HG02763 (cell line): ENCODE results near the gene OMG.
"Not testable (repeated sequence)": the region's sequence is repeated elsewhere in the genome, so short reads cannot be mapped to it uniquely, and the experiment has no call there.

Source experiments
- ATAC-seq: cut with Tn5 transposase; IDR thresholded peaks from one replicate; pipeline ENCODE4 v1.9.1; 2021; ENCODE audit warnings: mild to moderate bottlenecking, moderate library complexity; ENCODE audit not compliant: unreplicated experiment

OMG gene

GRCh38 chr17:31266042-31266441 lies 31.0 kb downstream of the OMG start:
- ATAC-seq, result no peak

DNA sequence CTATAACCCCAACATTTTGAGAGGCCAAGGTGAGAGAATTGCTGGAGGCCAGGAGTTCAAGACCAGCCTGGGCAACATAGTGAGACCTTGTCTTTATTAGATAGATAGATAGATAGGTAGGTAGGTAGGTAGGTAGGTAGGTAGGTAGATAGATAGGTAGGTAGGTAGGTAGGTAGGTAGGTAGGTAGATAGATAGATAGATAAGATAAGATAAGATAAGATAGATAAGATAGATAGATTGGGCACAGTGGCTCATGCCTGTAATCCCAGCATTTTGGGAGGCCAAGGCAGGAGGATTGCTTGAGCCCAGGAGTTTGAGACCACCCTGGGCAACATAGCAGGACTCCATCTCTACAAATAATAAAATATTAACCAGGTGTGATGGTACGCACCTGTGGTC lies 34.1 kb downstream of the OMG start:
- not testable (repeated sequence) for ATAC-seq

DNA sequence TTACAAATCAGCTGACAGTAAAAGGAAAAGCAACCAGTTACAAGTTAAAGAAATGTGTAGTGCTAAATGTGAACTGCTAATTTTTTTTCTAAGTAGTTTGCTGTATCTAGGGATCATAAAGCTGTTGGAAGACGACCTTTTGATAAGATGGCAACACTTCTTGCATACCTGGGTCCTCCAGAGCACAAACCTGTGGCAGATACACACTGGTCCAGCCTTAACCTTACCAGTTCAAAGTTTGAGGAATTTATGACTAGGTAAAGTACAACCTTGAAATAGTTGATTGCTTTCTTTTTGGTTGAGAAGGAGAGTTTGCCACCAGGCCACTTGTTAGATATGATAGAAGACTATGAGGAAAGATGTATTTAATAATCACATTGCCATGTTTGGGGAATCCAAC lies 35.4 kb downstream of the OMG start:
- ATAC-seq, result no peak

DNA sequence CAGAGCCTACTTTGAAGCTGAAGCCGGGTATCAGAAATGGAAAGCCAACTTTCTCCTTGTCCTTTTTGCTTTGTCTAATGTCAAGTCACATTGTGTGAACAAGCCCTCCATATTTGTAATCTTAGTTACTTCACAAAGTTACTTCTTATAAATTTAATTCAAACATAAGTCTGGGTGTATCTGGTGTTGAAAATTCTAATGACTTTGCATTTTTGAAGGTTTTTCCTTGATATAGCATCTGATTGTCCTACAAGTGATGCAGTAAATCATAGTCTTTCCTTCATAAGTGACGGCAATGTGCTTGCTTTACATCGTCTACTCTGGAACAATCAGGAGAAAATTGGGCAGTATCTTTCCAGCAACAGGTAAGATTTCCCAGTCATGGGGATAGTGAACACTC lies 36.9 kb downstream of the OMG start:
- no peak for ATAC-seq

DNA sequence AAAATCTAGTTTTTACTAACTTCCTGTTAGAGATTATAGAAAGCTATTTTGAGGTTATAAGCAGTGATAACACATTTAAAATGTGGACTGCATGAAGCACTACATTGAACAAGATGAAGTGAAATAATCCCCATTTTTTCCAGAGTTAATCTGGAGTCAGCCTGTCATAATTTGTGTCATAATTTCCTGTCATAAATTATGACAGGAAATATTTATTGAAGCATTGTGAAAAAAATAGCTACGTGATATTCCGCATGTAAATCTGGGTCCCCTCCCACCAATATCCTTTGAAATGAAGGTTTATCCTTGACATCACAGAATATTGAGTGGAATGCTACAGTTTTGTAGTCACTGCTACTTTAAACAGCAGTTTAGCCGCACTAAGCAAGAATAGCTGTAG lies 40.1 kb downstream of the OMG start:
- no peak for ATAC-seq

DNA sequence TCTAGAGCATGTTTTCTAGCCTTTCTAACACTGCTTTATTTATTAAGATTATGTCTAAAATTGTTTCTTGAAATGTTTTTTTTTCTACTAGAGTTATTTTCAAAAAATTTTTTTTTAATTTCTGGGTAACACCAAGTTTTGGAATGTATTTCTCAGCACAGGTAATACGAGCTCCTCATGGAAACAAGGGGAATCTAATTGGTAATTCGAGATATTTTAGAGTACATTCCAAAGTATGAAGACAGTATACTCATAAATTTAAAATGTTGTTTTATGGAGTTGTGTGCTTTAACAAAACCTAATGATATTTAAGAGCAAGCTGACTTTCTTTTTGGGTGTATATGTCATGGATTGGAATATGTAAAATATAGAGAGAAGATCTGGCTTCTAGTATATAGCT lies 42.4 kb downstream of the OMG start:
- ATAC-seq, result no peak

GRCh38 chr17:31252741-31253140 lies 44.3 kb downstream of the OMG start:
- no peak for ATAC-seq

- ATAC-seq, result no peak
Observed at GRCh38 chr17:31251970-31252328, 45.1 kb downstream of the OMG start.

DNA sequence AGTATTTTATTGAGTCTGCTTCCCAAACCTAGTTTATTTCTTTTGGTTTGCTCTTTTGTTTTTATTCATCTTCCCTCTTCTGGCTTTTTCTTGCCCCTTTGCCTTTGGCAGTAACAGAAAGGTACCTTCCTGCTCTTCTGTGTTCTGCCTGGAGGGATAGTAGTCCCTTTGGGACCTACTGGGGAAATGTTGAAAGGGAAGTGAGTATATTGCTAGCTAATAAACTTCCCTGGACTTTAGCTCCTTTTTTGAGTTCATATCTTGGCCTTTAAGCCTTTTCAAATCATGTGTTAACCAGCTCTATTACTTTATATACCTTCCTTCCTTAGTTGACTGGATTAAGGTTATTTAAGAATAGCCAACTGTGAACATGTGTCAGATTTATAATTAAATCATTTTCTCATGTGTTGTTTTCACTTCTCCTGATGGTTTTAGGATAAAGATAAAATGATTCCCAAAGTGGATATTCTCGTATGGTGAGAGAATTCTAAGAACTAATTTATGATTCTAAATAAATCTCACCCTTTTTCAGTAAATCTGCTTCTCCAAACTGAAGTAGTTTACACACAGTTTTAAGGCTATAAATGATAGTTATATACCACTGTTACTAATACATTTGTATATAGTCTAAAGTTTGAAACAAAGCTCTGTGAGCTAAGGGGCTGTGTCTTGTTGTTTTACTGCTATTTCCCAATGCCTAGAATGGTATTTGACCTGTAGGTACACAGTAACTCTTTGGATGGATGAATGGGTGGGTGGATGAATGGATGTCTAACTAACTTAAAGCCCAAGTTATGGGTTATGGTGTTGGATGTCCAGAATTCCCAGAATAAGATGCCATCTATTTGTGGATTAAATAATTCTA lies 45.7 kb downstream of the OMG start:
- no peak for ATAC-seq

DNA sequence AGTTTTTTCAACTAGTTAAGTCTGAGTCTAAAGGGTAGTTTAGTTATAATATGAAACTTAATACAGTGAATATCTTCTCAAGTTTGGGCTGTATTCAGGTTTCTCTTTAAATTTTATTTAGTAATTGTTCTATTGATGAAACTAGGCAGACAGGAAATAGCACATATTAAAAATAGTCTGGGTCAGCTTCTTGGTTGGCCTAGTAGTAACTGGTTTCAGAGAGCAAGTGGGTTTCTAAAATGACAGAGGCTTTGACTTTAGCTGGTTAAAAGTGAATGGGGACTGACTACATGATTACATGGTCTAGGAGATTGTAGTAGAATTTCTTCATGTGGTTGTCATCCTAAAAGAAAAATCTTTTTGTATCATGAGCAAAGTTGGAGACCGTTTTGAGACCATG lies 46.8 kb downstream of the OMG start:
- no peak for ATAC-seq

DNA sequence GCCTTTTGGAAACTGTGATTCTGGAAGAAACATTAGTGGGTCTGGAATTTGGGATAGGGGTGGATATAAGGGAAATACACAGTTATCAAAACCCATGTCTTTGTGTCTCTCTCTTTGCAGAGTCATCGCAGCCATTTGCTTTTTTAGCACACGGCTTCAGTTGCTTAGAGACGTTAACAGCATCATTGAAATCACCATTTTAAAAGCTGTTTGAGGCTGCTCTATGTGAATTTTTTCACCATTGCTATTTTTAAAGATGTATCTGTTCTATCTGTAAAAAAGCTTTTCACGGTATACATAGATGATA lies 47.3 kb downstream of the OMG start:
- ATAC-seq, result no peak

DNA sequence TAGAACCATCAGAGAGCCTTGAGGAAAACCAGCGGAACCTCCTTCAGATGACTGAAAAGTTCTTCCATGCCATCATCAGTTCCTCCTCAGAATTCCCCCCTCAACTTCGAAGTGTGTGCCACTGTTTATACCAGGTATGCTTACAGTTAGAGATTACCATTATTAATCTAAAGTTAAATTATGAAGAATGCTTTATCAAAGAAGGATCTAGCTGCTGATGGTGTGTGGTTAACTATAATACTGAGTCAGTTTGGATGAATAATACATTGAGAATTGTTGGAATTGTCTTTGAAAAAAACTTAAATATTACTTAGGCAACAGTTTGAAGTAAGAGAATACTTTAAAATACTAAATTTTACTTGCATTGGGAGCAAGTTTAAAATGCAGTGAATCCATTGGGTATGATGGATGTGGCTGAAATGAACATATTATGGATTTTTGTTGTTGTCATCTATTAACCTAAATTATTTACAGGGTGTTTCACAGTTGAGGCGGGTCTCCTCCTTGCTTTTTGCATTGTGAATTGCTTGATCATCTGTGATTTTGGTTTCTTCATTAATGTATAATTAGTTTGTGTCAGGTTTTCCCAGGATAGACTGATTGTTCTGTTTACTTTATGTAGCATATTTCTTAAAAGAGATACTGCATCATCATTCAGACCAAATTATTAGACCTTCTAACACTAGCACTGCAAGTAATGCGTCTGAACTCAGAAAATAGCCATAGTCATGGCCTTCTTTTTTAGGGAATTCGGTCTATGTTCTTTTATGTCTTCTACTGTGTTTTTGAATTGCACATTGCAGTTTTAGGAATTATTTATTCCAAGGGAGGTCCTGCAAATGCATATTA lies 47.8 kb downstream of the OMG start:
- ATAC-seq, result no peak
